Embryonic facial prominence (tissue), 1 donor: ENCODE results near the gene CCDC117.

Experiments
- DNase-seq: peaks from one replicate; pipeline ENCODE4 v3.0.0-alpha.2; 2016; ENCODE audit errors: extremely low spot score

Gene CCDC117

DNA sequence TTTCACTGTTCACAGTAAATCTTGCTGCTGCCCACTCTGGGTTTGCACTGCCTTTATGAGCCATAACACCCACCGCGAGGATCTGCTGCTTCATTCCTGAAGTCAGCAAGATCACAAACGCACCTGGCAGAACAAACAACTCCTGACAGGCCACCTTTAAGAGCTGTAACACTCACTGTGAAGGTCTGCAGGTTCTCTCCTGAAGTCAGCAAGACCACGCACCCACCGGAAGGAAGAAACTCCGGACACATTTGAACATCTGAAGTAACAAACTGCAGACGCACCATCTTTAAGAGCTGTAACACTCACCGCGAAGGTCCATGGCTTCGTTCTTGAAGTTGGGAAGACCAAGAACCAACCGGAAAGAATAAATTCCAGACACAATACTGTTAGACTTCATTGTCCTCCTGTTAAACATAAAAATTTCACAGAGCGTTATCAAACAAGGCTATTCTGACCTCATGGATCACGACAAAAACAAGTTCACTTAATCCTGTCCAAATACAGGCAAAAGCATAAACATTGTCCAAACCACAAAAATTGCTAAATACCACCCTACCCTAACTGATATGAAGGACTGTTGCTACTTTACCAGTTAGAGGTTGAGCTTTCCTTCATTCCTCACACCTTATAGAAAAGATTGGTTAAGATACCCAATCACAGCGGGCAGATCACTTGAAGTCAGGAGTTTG is 3.0 kb upstream of the CCDC117 start:
- no peak for DNase-seq

DNA sequence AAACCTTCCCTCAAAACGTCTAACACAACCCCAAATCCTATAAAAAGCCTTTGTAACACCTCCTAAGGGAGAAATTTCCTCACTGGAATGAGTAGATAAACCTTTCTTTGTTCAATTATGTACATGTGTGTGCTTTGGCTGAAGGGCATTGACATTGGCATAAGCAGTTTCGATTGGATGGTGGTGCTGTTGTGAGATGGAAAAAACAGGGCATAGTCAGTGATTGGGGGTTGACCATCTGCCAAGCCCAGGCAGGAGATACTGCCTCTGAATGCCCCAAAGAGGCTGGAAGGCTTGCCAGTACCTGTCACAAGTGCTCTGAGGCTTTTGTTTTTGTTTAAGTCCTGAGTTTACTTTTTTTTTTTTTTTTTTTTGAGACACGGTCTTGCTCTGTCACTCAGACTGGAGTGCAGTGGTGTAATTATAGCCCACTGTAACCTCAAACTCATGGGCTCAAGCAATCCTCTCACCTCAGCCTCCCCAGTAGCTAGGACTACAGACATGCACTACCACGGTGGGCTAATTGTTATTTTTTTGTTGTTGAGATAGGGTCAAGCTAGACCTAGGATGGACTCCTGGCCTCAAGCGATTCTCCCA is 1.2 kb upstream of the CCDC117 start:
- DNase-seq, result no peak

DNA sequence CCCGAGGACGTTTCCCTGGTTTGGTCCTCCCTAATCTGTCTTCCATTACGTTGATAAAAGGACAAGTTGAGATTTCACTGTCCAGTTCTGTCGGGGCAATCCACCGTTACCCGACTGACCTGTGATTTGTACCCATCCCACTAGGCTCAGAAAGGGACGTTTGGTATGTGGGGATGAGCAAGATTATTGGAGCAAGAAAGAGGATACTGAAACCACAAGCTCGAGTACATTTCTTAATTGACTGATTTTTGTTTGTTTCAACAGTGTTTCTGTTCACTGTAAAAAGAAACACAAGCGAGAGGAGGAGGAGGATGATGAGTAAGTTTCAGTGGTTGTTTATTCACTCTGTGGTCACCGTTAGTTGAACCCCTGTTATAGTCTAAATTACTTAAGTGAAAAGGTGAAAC is 969 bp downstream of the CCDC117 start:
- DNase-seq, result no peak

DNA sequence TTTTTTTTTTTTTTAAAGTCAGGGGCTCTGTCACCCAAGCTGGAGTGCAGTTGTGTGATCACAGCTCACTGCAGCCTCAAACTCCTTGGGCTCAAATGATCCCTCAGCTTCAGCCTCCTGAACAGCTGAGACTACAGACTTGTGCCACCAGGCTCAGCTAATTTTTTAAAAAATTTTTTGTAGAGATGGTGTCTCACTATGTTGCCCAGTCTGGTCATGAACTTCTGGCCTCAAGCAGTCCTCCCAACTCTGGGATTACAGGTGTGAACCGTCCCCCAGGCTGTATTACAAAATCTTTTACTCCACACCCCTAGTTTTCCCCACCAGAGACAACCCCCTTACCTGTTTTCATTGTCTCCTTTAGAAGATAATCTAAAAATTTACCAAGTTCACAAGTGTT is 1.9 kb downstream of the CCDC117 start:
- no peak for DNase-seq

DNA sequence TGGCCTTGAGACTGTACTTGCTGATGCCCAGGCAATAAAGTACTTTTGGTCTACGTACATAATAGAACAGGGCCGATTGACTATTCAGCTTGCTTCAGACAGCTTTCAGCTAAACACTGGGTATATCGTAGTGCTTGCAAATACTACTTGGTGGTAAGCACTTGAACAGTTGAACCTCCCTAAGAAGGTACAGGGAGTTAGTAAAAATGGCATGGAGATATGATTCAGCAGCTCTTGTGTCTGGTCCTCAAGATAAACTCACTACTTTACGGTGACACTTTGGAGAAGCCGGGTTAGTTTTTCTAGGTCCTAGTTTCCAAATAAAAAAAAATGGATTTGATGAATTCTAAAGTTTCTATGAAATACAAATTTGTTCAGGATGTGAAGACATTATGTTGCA is 7.3 kb downstream of the CCDC117 start:
- DNase-seq, result no peak

DNA sequence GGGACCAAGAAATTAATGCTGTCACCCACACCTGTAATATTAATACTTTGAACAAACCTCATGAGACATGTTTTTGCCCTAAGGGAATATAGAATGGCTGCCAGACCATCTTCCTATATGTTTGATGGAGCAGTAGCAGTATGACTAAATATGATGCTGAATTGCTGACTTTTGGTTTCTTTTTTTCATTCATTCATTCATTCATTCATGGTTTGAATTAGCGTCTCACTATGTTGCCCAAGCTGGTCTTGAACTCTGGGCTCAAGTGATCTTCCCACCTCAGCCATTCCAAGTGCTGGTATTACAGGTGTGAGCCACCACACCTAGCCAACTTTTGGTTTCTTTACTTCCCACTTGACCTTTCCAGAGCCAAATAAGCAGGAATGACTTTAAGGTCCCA is 7.8 kb downstream of the CCDC117 start:
- DNase-seq, result no peak

DNA sequence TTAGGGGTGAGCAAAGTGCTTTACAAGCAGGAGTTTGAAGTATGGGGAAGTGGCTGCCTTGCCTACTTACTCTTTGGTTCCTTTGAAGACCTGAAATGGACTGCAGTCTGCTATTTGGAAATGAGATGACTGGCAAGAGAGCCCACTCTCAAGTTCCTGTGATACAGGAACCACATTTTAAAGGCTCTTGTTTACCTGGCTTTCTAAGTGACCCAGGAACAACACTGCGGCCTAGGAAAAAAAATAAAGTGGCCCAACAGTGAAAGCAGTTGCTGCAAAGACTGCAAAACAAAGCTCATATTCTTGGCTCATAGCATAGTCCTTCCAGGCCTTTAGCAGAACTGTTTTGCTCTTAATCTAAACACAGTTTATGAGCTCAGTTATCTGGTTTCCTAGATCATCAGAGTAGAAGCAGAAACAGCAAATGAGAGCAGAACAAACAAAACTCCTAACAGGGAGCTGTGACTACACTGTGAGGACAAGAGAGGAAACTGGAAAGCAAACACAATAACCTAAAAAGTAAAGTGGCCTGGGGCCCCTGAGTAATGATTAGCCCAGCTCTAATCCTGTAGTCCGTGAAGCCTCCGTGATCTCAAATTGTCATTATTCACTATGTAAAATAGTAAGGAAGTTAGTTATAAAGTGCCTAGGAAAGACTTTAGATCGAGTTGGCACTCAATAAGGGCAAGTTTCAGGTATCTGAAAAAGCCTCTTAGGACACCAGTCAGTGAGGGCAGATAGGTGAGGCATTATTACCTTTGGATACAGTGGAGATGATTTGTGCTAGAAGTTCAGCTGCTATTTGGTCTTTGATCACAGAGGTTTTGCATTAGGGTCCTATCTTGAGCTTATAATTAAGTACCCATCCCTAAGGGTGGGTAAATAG is 11.5 kb downstream of the CCDC117 start:
- no peak for DNase-seq

DNA sequence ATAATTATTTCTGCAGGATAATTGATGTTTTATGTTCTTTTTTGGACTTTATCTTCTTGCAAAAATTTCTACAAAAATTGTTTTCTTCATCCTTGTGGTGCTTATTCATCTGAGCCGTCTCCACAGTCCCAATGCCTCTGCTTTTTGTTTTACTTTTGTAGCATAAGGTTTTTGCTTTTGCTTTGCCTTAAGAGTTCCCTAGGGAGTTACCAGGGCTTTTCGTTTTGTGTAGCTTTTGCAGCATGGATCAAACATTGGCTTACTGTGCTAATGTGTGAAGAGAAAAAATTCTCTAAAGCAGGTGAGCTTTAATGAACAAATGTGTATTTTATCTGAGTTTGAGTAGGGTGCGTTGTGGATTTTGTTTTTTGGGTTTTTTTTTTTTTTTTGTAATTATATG is 16.1 kb downstream of the CCDC117 start:
- no peak for DNase-seq

DNA sequence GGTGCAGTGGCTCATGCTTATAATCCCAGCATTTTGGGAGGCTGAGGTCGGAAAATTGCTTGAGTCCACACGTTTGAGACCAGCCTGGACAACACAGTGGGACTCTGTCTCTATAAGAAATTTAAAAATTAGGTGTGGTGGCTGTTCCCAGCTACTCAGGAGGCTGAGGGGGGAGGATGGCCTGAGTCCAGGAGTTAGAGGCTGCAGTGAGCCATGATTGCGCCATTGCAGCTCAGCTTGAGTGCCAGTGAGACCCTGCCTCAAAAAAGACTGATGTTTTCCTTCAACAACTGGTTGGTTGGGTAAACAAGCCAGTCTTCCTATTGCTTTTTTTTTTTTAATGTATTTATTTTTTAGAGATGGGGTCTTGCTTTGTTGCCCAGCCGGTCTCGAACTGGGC is 18.6 kb downstream of the CCDC117 start:
- DNase-seq, result no peak

DNA sequence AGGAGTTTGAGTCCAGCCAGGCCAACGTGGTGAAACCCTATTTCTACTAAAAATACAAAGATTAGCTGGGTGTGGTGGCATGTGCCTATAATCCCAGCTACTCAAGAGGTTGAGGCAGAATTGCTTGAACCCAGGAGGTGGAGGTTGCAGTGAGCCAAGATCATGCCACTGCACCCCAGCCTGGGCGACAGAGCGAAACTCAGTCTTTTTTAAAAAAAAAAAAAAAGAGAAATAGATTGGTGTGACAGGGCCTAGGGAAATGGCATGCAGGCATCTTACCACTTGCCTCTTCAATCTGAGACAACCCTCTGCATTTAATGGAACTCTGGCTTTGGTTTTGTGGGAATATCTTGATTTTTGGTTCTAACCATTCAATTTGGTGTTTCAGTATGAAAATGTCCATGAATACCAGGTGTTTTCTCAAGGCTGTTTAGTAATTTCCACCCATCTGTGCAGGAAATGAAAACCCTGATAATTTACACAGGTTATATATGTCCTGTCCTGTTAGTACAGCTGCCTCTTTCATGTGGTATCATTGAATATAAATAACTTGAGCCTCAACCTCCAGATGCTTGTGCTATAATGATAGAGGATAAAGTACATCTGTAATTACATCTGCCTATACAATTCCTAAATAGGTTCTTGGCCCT is 19.5 kb downstream of the CCDC117 start:
- no peak for DNase-seq

DNA sequence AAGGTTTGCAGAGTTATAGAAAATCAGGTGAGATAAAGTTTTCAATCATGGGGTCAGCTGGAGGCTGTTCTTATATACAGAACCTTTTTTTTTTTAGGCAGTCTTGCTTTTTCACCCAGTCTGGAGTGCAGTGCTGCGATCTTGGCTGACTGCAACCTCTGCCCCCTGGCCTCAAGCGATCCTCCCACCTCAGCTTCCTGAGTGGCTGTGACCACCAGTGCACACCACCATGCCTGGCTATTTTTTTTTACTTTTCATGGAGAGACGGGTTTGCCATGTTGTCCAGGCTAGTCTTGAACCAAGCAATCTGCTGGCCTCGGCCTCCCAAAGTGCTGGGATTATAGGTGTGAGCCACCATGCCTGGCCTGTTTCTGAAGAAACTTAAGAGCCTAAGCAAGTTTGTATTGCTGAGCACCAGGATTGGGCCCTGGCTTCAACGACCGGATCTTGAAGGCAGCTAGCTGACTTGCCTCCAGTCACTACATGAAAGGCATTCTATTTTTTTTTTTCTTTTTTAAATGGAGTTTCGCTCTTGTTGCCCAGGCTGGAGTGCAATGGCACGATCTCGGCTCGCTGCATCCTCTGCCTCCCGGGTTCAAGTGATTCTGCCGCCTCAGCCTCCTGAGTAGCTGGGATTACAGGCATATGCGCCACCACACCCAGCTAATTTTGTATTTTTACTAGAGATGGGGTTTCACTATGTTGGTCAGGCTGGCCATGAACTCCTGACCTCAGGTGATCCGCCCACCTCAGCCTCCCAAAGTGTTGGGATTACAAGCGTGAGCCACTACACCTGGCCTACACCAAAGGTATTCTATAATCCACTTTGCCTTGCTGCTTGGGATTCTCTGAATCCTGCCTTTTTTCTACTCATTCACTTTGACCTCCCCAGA is 20.2 kb downstream of the CCDC117 start:
- DNase-seq, result no peak

DNA sequence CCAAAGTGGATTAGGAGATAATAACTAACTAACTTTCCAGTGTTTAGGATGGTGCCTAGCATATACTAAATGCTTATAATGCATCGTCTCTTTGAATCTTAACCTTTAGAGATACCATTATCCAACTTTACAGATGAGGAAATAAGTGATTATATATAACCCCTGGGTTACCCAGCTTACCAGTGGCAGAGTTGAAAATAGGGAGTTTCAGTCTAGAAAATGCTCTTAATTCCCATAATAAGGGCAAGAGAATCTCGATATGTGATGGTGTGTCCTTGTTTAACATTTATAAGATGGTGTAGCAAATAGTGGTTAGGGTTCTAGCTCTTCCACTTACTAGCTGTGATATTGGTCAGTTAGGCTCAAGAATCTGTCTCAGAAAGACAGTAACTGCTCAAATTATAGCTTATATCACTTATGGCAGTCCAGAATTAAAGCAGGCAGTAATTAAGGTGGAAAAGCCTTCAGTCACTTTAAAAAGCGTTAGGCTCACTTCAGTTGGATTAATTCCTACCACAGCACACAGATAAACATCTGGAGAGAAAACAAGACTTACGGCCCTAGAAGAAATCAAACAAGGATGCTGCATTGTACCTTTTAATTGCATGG is 21.6 kb downstream of the CCDC117 start:
- DNase-seq, result no peak

DNA sequence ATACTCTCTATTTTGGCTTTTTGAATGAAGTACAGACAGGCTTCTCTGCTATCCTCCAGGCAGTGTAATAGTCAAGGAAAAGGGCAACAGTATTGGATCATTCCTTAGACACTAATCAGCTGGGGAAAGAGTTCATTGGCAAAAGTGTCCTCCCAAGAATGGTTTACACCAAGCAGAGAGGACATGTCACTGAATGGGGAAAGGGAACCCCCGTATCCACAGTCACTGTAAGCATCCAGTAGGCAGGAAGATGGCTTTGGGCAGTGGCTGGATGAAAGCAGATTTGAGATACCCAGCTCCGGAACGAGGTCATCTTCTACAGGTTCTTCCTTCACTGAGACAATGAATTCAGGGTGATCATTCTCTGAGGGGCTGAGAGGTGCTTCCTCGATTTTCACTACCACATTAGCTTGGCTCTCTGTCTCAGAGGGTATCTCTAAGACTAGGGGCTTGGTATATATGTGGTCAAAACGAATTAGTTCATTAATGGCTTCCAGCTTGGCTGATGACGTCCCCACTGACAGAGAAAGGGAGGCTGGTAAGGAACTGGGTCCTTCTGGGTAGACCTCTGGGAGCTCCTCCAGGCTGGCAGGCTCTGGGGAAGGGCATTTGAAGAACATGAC is 22.7 kb downstream of the CCDC117 start:
- DNase-seq, result no peak

DNA sequence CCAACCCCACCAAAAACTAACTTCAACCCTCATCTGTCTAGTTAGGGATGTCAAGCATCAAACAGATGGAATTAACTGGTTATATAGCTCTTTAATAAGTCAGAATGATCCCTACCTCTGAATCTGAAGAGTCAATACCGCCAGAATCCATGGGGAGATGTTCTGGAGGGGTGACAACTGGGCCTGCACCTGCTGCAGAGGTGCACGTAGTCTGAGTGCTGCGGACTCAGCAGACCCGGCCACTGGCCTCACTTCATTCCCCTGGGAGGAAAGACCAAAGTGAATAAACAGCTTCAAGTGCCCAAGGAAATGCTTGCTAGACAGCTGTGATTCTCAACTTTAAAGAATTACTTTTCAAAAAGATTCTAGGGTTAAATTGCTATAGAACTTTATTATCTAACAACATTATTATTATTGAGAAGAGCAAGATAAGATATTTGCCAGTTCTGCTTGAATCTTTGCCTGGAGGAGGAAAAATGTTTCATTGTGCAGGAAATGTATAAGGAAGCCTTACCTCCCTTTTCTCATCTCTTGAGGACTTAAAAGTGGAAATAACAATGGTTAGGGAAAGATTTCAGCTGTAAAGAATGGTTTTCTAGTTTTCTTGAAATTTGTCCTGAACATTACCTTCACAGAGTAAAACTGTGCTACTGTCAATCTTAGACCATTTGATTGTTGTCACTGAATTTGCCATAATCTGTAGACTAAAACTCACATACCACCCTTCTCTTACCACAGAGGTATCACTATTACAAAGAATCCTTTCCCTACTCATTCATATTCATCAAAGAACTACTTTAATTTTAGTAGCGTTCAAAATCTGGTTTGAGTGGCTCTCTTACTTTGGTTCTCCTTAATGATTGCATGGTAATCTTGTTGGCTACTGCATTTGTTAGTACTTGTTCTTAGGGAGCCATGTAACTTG is 23.7 kb downstream of the CCDC117 start:
- no peak for DNase-seq

DNA sequence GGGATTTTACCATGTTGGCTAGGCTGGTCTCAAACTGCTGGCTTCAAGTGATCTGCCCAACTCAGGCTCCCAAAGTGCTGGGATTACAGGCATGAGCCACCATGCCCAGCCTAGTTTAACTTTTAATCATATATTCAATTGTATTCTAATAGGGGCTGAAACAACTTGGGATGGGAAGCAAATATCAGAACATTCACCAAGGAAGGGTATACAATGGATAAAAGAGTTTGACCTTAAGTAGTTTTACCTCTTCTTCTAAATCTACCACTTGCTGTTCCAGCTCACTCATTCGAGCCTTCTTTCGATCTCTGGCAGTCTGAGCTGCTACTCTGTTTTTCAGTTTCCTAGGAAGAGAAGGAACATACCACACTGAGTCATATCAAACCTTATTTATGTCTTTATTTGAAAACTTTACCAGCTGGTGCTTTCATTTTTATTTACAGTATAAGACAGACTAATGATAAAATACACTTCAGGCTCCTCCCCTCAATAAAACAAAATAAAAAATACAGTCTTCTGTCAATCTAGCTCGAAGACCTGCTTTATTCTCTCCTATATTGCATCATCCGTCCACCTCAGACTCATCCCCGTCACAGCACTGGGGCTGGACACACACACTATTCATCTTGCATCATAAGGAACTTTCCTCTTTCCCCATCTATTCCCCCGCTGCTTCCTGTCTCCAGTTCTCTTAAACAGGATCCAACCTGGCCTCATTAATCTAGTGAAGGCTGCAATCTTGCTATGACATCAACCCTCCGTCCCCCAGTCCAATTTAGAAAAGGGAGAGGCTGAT is 26.5 kb downstream of the CCDC117 start:
- DNase-seq, result peak; percentile 39

DNA sequence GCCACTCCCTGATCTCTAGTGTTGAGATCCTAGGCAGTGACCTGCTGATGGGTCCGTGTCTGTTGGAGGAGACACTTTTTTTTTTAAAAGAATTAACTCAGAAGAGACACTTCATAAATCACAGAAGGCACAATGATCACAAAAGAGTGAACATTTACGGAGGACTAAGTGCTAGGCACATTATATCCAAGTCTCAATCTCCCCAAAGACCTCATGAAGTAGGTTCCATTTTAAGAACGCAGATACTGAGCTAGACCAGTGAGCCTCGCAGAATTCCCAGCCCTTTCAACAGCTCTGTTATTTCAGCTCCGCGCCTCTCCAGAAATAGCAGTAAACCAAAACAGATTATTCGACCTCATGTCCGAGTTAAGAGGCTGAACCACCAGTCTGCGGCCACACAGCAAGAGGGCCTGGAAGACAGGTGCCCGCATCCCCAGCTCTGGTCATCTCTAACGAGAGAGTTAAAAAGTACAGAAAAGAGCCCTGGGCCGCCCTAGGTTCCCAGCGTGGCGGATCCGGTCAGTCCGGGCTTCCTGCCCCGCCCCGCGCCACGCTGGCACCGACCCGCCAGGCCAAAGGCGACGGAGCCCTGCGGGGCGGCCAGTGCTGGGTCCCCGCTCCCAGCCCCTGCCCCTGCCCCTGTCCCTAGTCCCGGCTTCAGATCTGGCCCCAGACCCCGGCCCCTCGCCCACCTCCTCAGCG is 27.3 kb downstream of the CCDC117 start:
- DNase-seq, result no peak

DNA sequence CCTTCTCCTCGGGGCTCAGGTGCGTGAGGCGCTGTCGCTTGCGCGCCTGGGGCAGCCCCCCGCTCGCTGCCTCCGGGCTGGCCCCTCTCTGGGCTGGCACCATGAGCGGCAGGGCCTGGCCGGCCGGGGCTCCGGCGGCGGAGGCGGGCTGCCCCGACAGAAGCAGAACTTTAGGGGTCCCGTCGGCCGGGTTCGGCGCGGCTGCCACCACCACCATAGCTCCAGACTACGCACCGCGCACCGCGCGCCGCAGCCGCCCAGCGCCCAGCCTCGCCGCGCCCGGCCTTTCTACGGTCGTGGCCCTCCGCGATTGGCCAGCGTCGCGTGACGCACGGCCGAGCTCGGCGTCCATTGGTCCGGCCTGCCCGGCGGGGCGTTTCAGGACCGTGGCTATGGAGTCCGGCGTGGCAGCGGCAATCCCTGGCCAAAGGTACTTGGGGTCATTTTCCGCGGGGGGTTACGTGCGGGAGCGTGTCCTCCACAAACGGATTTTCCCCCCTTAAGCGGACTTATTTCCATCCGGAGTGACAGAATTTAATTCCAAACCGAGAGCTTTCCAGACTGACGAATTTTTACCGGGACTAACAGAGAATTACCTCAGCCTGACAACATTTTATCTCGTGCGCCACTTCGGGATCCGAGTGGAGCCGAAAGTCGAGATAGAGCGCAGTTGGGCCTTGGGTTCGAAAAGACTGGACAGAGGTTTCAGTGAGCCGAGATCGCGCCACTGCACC is 28.0 kb downstream of the CCDC117 start, which contains the start of gene XBP1:
XBP1 (minus strand) TSS at position 262 of the 734 bp plus-strand sequence.
- DNase-seq, result peak; percentile 83
